NCI-H2029 (cell line): Measurements from ENCODE around the gene PSMB2.

Experiments
- DNase-seq: peaks from one replicate; lab custom pipeline; 2025; lab: John Stamatoyannopoulos, UW

Gene PSMB2

DNA sequence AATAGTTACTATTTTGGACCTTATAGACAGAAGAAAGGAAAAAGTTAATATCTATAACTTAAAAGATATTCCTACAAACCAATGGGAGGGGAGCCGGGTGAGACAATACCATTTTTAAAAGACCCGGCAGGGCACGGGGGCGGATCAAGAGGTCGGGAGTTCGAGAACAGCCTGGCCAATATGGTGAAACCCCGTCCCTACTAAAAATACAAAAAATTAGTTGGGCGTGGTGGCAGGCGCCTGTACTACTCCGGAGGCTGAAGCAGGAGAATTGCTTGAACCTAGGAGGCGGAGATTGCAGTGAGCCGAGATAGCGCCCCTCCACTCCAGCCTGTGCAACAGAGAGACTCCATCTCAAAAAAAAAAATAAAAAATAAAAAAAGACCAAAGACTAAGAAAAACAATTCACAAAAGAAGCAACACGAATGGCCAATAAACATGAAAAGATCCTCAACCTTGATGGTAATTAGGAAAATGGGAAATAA is 1.2 kb upstream of the PSMB2 start:
- no peak for DNase-seq

DNA sequence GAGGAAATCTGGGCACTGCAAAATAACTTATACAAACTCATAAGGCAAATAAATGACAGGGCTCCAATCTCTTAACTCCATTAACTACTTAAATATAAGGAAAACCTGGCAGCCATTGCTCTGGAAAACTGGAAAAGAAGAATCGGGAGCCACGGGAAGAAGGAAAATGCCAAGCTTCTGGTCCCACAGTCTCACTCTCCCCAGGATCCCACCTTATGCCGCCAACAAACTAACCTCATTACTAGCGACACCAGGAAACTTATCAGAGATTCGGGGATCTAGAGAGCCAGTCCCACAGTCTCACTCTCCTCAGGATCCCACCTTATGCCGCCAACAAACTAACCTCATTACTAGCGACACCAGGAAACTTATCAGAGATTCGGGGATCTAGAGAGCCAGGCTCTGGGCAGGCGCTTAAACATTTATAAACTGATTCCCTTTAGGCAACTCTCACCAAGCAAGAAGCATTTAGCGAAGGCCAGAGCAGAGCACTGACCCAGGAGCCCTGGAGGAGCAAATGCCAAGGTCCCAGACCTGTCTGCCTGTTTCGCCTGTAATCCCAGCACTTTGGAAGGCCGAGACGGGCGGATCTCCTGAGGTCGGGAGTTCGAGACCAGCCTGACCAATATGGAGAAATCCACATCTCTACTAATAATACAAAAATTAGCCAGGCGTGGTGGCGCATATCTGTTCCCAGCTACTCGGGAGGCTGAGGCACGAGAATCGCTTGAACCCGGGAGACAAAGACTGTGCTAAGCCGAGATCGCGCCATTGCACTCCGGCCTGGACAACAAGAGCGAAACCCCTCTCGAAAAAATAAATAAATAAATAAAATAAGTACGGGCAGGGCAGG is 720 bp downstream of the PSMB2 start:
- DNase-seq: no peak

DNA sequence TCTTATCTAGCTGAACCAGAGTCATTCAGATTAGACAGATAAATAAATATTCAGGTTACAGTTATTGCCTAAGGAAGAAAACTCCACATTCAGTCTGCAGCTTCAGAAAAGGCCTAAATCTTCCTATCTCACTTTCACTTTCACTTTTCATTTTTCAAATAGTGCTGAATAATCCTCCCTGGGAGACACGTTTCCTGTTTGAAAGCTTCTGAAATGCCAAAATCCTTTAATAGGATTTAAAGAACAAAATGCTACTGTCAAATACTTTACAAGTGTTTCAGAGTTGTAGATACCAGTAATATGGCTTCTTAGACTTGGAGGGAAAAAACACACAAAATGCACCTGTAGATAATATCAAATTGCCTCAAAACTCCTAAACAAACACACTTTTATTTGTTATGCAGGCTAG is 3.9 kb downstream of the PSMB2 start:
- DNase-seq: peak; percentile 35

DNA sequence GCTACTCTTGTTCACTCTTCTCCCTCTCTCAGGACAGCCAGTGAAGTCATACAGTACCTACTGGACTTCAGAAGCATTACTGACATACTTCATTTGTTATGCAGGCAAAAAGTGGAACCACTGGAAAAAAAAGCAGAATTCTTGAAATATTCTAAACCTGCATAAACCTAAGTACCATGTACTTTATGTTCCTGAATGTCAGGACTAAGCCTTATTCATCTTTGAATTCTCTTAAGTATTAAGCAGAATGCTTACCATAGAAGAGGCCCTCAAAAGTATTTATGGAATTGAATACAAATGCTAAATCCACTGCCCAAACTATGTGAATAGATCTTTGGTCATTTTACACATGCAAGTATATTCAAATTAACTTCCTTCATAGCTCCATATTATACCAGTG is 7.8 kb downstream of the PSMB2 start:
- DNase-seq: no peak

DNA sequence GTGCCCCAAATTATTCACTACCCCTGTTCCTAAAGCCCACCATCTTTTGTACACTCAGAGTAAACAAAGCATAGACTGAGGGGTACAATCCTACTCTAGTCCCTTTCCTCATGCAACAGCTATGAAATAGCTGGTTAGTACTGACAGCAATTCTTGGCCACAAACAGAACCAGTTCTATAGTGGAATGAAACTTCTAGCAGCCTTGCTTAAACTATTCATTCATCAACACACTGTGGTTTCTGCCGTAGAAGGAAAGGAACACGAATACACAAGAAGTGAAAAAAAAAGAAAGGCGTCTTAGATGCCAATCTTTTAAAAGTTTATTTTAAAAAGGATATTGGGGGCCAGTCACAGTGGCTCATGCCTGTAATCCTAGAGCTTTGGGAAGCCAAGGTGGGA is 9.9 kb downstream of the PSMB2 start:
- DNase-seq: no peak

DNA sequence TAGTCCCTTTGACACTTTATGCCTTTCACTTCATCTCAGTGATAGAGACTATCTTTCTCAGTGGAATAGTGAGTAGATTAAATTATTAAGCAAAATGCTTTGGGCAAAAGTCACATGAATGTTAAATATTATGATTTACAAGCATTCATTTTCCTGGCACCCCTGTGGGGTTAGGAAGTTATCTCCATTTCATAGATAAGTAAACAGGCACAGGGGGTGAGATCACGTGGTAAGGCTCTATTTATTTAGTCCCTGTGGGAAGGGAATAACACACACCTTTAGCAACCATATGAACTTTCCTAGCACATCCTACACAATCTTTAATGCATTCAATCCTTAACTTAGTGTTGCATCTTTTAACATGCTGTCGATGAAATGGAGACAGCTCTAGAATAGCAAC is 12.3 kb downstream of the PSMB2 start:
- DNase-seq: no peak

DNA sequence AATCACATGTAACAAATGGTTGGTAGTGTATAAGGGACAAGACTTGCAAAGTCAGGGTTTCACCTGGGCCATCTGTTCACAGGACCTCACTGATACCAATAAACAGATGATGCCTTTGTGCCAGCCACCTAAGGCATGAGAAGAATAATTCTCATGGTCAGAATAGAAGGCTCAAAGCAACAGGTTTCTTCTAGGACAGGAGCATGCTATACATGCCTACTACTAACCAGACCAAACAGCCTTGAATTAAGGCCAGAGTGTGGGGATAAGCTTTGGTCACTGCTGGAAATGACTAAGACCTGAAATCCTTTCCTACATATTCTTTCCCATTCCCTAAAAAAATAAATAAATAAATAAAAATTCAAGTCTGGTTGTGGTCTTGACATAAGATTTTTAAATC is 17.5 kb downstream of the PSMB2 start:
- no peak for DNase-seq

DNA sequence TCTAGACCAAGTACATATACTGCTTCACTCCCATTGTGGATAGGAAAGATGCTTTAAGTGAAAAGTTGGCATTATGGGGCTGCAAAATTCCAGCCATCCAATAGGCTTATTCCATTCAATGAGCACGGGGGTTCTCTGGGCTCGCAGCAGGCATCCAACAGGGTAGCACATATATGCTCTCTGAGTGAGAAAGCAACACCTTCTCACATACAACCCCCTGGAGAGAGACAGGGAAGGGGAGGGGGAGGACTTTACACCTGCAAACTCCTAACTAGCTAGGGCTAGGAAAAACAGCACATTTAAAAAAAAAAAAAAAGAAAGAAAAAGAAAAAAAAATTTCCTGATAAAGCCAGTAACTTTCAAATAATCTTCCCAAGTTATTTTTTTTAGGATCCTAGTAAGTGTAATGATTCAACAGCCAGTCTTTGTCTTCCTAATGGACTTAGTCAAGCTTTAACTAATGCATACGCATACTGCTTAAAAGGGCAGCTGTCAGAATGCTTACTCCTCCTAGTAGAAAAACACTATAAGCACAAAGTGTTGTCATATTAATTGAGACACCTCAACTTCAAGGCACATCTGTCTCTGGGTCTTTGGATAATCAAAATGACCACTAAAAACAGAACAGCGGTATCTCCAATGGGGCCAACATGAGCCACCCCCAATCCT is 18.7 kb downstream of the PSMB2 start:
- DNase-seq: no peak

DNA sequence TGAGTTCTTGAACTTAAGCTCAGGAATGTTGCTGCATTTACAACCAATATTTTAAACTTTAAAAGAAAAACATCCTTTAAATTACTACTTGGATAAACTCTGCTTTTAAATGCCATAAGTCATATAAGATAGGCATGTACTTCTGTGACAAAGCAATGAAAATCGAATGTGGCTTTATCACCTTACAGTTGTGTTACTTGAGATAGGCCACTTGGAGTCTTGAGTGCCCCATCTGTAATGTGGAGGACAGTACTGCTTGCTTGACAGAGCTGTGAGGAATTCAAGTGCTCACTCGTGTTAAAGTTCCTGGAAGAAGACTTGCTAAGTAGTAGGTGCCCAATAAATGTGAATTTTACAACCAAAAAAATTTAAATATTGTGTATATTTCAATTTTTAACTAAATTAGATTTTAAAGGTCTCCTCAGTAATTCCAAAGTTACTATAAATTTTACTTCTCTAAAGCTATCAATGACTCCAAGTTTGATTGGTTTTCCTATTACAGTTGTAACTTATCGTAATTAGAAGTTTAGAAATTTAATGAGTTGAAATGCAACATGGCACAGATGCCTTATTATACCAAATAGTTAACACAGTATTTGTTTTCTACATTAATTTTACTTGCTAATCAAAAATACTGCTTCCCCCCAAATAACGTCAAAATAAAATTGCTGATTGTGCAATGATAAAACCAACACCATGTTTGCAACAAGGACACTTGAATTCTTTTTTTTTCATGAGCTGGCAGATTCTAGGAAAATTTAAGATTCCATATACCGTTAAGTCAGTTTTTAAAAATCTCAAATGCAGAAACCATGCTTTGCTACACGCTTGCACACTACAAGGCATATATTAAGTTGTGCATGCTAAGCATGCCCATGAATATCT is 21.8 kb downstream of the PSMB2 start:
- no peak for DNase-seq

DNA sequence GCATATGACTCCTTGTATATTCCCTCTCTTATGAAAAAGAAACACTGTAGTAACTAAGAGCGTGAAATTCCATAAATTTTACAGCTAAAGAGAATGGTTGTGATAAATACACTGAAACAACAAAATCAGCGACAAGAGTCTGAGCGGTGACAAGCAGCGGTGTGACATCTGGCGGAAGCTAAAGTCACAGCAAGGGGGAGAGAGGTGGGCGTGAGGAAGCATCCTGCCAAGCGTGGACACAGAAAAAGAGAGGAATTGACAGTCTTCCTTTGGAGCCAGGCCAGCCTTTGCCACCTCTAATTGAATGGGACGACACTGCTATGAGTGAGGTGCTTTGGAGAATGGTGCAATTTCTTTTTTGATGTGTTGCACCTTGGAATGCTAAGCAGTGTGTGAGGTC is 25.9 kb downstream of the PSMB2 start:
- no peak for DNase-seq

DNA sequence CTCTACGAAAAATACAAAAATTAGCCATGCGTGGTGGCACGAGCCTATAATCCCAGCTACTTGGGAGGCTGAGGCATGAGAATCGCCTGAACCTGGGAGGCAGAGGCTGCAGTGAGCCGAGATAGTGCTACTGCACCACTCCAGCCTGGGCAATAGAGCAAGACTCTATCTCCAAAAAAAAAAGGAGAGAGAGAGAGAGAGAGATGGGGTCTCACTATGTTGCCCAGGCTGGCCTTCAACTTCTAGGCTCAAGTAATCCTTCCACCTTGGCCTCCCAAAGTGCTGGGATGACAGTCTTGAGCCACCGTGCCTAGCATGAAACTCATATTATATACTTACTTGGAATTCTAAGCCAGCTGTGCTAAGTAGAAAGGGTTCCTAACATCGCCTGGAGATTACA is 29.7 kb downstream of the PSMB2 start:
- DNase-seq: no peak

DNA sequence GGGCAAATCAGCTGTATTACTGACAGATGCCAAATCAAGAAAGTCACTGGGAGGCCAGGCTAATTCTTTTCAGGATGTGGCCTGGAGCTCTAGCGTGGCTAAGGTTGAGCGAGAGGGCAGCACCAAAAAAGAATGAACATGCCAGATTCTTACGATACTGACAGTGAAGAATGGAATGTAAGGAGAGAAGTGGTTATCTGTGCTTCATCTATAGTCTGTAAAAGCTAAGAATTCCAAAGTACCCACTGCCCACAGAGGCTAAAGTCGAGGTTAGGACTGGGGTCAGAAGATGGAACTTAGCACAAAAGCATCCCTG is 35.5 kb downstream of the PSMB2 start:
- no peak for DNase-seq

DNA sequence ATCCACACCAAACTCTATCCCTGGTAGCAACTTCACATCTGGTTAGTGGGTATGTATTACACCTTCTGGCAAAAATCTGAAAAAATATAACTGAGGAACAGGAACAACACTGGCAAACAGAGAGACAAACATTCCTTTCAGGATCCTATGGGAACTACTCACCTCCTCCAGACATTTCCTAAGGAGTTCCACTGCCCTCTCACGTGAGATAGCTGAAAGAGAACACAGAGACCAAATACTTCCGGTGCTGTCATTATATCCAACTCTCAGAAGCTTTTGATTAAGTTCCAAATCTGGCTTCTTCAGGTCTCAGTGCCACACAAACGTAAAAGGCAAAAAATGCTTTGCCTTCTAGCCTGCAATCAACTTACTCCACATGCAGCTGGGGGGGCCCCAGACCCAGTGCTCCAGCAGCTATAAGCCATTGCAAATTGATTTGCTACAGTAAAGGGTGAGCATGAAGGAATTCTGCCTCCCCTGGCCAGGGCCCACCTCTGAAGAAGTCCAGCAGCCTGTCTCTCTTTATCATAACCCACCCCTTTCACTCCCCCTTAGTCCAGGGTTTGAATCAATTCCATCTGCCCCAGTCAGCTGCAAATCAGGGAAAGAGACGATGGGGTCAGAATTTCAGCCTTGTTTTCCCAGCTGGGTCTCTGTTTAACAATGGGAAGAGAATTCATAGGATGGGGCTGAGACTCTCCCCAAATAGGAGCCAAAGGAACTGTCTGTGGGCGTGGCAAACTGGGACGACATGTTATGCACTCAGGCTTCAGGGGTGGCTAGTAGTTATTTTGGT is 36.1 kb downstream of the PSMB2 start:
- no peak for DNase-seq

DNA sequence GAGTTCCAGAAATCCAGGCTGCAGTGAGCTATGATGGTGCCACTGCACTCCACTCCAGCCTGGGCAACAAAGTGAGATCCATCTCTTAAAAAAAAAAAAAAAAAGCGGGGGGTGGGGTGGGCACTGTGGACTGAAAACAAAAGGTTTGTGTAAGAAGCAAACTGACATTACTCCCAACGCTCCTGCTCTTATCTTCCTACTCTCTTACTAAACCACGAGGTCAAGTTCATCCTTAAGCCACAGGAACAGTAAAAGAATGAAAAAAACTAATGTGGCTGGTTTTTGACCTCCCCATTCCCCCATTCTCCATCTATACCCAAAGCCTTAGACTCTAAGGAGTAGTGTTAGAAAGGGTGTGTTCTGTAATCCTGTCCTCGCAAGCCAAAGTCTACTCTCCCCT is 37.4 kb downstream of the PSMB2 start:
- no peak for DNase-seq

DNA sequence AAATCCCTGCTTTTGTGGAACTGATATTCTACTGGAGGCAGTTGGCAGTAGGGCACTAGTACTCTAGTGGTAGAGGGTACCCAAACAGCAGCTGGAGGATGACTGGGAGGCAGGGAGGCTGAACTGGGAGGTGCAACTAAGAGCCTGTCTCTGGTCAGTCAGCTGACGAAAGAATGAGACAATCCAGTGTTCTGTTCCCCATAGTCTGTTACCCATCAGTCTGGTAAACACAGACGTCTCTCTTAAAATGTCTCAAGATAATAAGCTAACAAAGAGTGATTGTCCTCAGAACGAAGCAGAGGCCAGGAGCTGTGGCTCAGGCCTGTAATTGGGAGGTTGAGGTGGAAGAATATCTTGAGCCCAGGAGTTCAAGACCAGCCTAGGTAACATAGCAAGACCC is 37.9 kb downstream of the PSMB2 start:
- no peak for DNase-seq

DNA sequence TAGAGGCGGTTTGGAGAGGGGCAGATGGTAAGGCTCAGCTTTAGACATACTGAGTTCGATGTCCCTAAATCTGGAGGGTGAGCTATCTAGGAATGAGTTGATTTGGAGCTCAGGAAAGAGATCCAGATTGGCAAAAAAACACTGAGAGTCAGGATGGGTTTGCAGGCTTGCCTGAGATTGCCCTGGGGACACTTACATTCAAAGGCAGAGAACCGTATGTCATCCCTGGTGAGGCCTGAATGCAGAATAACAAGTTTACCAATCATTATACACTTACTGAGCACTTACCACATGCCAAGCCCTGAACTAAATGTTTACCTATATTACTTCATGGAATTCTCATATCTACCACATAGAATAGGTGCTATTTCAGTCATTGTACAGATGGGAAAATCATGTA is 40.7 kb downstream of the PSMB2 start:
- DNase-seq: no peak

DNA sequence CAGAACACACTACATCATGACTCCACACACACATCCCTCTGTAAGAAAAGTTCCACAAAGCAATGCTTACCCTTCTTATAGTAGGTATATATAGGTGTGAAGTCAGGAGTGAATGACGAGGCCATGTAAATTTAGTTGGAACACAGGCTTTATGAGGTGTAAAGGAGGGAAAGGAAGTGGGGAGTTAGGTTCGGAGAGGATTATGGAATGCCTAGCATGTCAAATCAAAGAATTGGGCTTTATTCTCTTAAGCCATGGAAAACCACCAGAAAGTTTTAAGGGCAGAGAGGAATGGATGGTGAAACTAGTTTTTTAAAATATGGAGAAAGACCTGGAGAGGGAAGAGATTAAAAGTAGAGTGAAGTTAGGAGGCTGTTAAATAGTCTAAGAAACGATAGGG is 41.9 kb downstream of the PSMB2 start:
- no peak for DNase-seq

DNA sequence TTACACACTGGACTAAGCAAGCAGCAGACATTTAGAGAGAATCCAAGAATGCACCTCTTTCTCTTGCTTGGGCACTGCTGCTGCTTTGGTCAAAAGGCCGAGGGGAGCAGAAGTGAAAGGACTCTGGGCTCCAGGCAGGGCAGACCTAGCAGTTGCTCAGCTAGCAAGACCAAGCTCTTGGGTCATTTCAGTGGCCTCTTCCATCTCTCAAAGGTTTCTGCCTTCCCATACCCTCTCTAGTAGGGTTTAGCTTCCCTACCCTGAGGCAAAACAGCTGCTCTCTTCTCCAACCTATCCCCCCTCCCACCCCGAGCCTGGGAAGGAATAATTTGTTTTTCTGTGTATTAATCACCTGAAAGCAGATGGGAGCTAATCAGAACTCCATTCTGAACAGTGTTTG is 42.4 kb downstream of the PSMB2 start:
- DNase-seq: no peak

DNA sequence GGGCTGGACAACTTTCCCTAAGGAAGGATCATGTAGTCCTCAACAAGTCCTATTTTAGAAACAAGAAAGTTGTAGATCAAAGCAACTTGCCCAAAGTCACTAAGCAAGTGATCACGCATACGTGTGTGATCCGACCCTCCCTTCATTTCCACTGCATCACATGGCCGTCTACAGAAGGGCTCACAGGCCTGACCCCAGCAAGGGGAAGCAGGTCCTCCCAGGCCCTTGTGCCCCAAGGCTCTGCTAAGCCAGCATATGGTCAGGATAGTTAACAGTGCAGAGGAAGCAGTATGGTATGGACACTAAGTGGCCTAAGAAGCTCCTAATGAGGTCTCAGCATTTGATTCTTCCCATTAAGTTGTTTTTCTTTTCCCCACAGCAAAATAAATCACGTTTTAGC is 43.5 kb downstream of the PSMB2 start:
- no peak for DNase-seq

DNA sequence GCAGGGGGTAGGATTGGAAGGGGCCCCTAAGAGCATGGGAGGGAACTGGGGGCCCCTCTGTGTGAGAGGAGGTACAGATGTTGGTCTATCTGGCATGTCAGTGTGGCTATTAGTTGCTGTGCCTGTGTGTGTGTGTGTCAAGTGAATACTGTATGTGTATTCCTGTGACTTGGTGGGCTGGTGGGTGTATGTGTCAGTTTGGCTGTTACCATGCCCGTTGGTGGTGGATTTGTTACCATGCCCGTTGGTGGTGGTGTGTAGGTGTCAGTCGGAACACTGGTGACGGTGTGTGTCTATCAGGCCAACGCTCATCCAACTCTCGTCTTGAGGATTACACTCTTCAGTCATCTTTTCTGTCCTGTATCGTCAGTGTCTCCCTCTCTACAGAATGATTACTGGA is 45.6 kb downstream of the PSMB2 start:
- no peak for DNase-seq

DNA sequence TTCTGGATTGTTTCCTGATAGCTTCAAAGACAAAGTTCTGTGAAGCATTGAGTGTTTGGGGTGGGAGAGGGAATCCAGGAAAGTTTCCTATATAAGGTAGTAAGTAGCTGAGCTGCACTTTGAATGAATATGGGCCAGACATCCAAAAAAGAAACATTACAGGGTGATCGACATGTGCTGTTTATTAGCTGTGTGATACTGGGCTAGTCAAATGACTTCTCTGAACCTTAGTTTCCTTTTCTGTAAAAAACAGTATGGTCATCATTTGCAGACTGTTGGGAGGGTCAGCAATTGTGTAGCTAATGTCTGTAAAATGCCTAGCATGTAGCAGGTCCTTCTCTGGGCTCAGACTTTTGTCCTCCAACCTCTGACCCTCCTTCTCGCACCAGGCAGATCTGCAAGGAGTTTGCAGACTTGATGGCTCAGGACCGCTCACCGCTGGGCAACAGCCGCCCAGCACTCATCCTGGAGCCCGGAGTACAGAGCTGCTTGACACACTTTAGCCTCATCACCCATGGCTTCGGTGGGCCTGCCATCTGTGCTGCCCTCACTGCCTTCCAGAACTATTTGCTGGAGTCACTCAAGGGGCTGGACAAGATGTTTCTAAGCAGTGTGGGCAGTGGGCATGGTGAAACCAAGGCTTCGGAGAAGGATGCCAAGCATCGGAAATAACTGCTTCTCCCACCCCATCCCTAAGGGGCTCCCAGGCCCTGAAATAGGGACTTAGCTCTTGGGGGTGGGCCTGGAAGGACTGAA is 47.1 kb downstream of the PSMB2 start:
- no peak for DNase-seq
